ENCODE data around the gene PPP1R9A. TPM values are rescaled to one million over a fixed set of nuclear protein-coding genes. Genes with fewer than 3 reads are reported as not detected.

PPP1R9A gene
- total RNA-seq, 4 donors from 2014 or later = 5.9 to 38.2 (median 13.7) TPM

DNA sequence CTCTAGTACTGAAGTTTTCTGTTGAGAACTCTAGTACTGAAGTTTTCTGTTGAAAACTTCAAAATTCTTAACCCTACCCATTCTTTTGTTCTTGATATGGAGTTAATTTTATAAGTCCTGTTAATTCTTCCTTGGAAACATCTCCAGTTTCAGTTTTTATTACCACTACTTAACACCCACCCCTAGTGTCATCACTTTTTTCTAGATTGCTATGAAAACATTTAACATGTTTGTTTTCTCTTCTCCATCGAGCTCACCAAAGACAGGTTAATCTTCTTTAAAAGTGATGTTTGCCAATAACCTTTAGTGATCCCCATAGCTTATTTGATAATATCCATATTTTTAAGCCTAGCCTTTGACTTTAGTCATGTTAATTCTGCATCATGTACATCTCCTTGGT lies 147.9 kb downstream of the PPP1R9A start:
- TF ChIP-seq, protein P1, sequence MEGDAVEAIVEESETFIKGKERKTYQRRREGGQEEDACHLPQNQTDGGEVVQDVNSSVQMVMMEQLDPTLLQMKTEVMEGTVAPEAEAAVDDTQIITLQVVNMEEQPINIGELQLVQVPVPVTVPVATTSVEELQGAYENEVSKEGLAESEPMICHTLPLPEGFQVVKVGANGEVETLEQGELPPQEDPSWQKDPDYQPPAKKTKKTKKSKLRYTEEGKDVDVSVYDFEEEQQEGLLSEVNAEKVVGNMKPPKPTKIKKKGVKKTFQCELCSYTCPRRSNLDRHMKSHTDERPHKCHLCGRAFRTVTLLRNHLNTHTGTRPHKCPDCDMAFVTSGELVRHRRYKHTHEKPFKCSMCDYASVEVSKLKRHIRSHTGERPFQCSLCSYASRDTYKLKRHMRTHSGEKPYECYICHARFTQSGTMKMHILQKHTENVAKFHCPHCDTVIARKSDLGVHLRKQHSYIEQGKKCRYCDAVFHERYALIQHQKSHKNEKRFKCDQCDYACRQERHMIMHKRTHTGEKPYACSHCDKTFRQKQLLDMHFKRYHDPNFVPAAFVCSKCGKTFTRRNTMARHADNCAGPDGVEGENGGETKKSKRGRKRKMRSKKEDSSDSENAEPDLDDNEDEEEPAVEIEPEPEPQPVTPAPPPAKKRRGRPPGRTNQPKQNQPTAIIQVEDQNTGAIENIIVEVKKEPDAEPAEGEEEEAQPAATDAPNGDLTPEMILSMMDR (IDR thresholded peaks at IDR 0.05 in 4 of 5, conservative IDR thresholded peaks at IDR 0.05 in 1 of 5) = no peak
- TF ChIP-seq POLR2A (IDR thresholded peaks at IDR 0.05) = no peak
- no peak for ATAC-seq

DNA sequence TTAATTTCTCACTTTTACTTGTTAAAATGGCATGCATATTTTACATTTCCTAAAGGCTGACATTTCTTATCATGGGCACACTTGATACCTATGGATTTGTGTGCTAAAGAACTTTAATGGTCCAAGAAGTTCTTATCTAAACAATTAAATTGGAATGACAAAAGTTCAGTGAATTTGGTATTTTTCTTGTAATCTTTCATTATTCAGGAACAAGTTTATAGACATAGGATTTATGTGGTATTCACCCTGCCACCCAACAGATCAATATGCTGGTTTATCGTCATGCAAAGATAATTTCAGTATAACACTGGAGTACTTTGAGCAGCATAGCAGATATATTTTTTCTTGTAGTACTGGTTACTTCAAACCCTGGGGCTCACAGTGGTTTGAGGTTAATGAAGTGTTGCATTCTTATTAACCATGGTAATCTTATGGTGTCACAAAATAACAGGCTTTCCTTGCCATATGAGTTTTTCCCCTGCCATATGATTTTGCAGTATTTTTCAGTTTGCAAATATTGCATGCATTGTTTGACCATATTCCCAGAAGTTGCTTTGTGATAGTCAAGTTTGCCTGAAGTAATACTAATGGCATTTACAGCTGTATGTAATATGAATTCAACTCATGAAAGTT lies 148.8 kb downstream of the PPP1R9A start:
- H3K36me3 ChIP-seq = no peaks in the 10 kb centered on the region
- H3K9me3 ChIP-seq = no peaks in the 10 kb centered on the region
- H3K27me3 ChIP-seq = no peaks in the 10 kb centered on the region
- in situ Hi-C loops (cut with MboI; ENCODE audit: low sequenced_read_pairs in 4 of 4) = no loop called here
- no peak overlapping the region for H3K4me3 ChIP-seq
- peaks cover 0 to 6% of the 10 kb centered on the region in 2 donors for H3K4me1 ChIP-seq
- intact Hi-C loops (cut with DNase I; ENCODE audit: low total_unique reads) = no loop called here
- ATAC-seq (no peak), DNase-seq (no peak)
- TF ChIP-seq POLR2A (IDR thresholded peaks at IDR 0.05) = no peak
- TF ChIP-seq, protein P1 (IDR thresholded peaks at IDR 0.05 in 4 of 5, conservative IDR thresholded peaks at IDR 0.05 in 1 of 5) = no peak
- no peak overlapping the region for H3K27ac ChIP-seq

More for the DNA sequence above, 147.9 kb downstream of the PPP1R9A start:
- Histone ChIP-seq H3K4me1 (peaks cover 0 to 6% of the 10 kb centered on the region in 2 donors), H3K4me3 (no peak overlapping the region), H3K36me3 (no peaks in the 10 kb centered on the region), H3K9me3 (no peaks in the 10 kb centered on the region), H3K27ac (no peak overlapping the region), H3K27me3 (no peaks in the 10 kb centered on the region)
- in situ Hi-C loops (cut with MboI; ENCODE audit: low sequenced_read_pairs in 4 of 4) (no loop called here), intact Hi-C loops (cut with DNase I; ENCODE audit: low total_unique reads) (no loop called here)
- DNase-seq = no peak

DNA sequence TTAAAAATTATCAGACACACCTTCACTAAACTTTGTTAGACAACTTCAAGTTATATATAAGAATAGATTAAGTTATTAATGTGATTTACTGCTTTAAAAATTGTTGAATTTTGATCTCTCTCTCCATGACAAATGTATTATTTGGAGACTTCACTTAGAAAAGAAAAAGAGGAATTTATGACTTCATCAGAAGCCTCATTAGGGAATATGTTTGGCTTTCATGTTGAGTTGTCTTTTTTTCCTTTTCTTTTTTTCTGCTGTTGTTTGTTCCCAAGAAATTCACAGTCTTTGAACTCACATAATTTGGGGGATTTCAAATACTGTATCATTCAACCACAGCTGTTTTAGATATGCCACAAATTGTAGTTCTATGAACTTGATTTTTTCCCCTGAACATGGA lies 149.5 kb downstream of the PPP1R9A start:
- intact Hi-C loops (cut with DNase I; ENCODE audit: low total_unique reads) (no loop called here), in situ Hi-C loops (cut with MboI; ENCODE audit: low sequenced_read_pairs in 4 of 4) (no loop called here)
- TF ChIP-seq POLR2A (IDR thresholded peaks at IDR 0.05) = no peak
- TF ChIP-seq, protein P1 (IDR thresholded peaks at IDR 0.05 in 4 of 5, conservative IDR thresholded peaks at IDR 0.05 in 1 of 5) = no peak
- Histone ChIP-seq H3K36me3 (no peaks in the 10 kb centered on the region), H3K4me3 (no peak overlapping the region), H3K27ac (no peak overlapping the region), H3K4me1 (peaks cover 0 to 6% of the 10 kb centered on the region in 2 donors), H3K27me3 (no peaks in the 10 kb centered on the region), H3K9me3 (no peaks in the 10 kb centered on the region)
- ATAC-seq (no peak), DNase-seq (no peak)

DNA sequence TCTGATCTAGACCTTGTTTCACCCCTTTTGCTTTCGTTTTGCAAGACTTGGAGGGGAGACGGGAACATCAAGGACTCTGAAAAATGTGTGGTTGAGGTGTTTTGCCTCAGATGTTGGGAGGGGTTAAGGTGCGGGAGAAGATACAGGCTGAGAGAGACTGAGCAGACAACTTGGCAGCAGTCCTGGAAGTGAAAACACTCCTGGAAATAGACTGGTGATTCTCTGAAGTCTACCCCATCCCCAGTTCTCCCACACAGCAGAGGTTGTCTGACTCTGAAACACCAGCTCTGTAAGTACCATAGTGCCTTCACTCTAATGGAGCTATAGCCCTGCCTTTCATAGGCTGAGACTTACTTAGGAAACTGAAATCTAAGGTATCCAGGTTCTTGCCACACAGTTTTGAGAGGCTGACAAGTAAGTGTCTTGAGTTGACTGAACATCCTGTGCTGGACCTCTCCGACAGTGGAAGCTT lies 152.5 kb downstream of the PPP1R9A start:
- Histone ChIP-seq H3K4me3 (no peak overlapping the region), H3K9me3 (no peaks in the 10 kb centered on the region), H3K4me1 (peaks cover 0 to 6% of the 10 kb centered on the region in 2 donors), H3K27me3 (no peaks in the 10 kb centered on the region), H3K36me3 (no peaks in the 10 kb centered on the region), H3K27ac (no peak overlapping the region)
- intact Hi-C loops (cut with DNase I; ENCODE audit: low total_unique reads) = no loop called here
- in situ Hi-C loops (cut with MboI; ENCODE audit: low sequenced_read_pairs in 4 of 4) = no loop called here
- TF ChIP-seq POLR2A (IDR thresholded peaks at IDR 0.05) = no peak
- TF ChIP-seq, protein P1 (IDR thresholded peaks at IDR 0.05 in 4 of 5, conservative IDR thresholded peaks at IDR 0.05 in 1 of 5) = no peak
- ATAC-seq (peak; percentile 71 to 72), DNase-seq (no peak)
